ENCODE results near the gene CNTN4. TPM values are rescaled to one million over a fixed set of nuclear protein-coding genes. Genes with fewer than 3 reads are reported as not detected.

CNTN4 gene
- total and polyA plus RNA-seq, 2 donors (not counting 3 experiments of a cell fraction or from before 2014, with no cell fraction given), result not detected

GRCh38 chr3:2967871-2968270 lies 869.2 kb downstream of the CNTN4 start:
- Histone ChIP-seq H3K36me3 (ENCODE audit: control insufficient read depth in 2 of 2, extremely low read depth in 1 of 2, insufficient read depth in 2 of 2, low read length in 2 of 2) (no peaks in the 10 kb centered on the region), H2AFZ (ENCODE audit: low read depth, low read length) (no peak overlapping the region), H3K9ac (replicated peaks; ENCODE audit: extremely low read depth, insufficient read depth, low read length) (no peak overlapping the region), H3K79me2 (ENCODE audit: control insufficient read depth, insufficient read depth, low read length) (no peaks in the 10 kb centered on the region), H3K4me3 (replicated peaks in 1 of 3; ENCODE audit: insufficient read depth in 1 of 3, low read depth in 1 of 3, low read length in 3 of 3) (no peak overlapping the region), H3K27ac (ENCODE audit: insufficient read depth, low read depth, low read length) (no peak overlapping the region), H3K9me1 (replicated peaks; ENCODE audit: control insufficient read depth, extremely low read depth, insufficient read depth, low read length) (no peaks in the 10 kb centered on the region), H3K27me3 (ENCODE audit: control insufficient read depth in 2 of 2, insufficient read depth in 2 of 2, low read length in 2 of 2) (no peaks in the 10 kb centered on the region), H3K9me3 (replicated peaks; ENCODE audit: control insufficient read depth, insufficient read depth, low read length) (no peaks in the 10 kb centered on the region), H3K4me2 (ENCODE audit: insufficient read depth, low read length) (no peak overlapping the region), H3K4me1 (ENCODE audit: control insufficient read depth, extremely low read depth, insufficient read depth, low read length) (no peaks in the 10 kb centered on the region), H4K20me1 (replicated peaks; ENCODE audit: control insufficient read depth, extremely low read depth, insufficient read depth, low read length) (no peaks in the 10 kb centered on the region)
- TF ChIP-seq FOS (IDR thresholded peaks at IDR 0.05; ENCODE audit: borderline replicate concordance, insufficient read depth, low read length), result no peak
- no peak for TF ChIP-seq EZH2 (IDR thresholded peaks at IDR 0.05; ENCODE audit: borderline replicate concordance, low read depth, low read length, severe bottlenecking)
- no peak for TF ChIP-seq POLR2AphosphoS5 (IDR thresholded peaks at IDR 0.05; ENCODE audit: insufficient read depth, low read depth, low read length)
- no peak for TF ChIP-seq MYC (IDR thresholded peaks at IDR 0.05; ENCODE audit: low read depth, low read length)
- TF ChIP-seq POLR2A (IDR thresholded peaks at IDR 0.05; ENCODE audit: low read depth, low read length), result no peak
- TF ChIP-seq CTCF (IDR thresholded peaks at IDR 0.05; ENCODE audit: extremely low read depth in 1 of 2, insufficient read depth in 1 of 2, low read depth in 1 of 2, low read length in 2 of 2), result no peak
- TF ChIP-seq JUN (IDR thresholded peaks at IDR 0.05; ENCODE audit: borderline replicate concordance, insufficient read depth, insufficient read length, low read depth), result no peak
- no peak for TF ChIP-seq MAX (IDR thresholded peaks at IDR 0.05; ENCODE audit: insufficient read depth, insufficient read length)
- FAIRE-seq (no peak), DNase-seq (ENCODE audit: low read depth, low spot score) (no peak)
- no TSS peak for BruUV-seq (replicated peaks)
- ChIA-PET CTCF (no interaction called here), POLR2A (no interaction called here)
- intact Hi-C loops (cut with micrococcal nuclease) (no loop called here), dilution Hi-C loops (cut with MboI; ENCODE audit: extremely low pct_ligation_motif_present, low sequenced_read_pairs) (no loop called here)

Data from endothelial cell of umbilical vein (primary cell).